HepG2 (cell line): ENCODE measurements around the gene MRPL20. TPM values are rescaled to one million over a fixed set of nuclear protein-coding genes. Genes with fewer than 3 reads are reported as not detected.

Source experiments
- ETV6 ChIP-seq: sonication (generic); formaldehyde crosslinking; conservative IDR thresholded peaks from 2 replicates; pipeline ENCODE4 v1.4.0; 2020; ENCODE audit warnings: missing genetic modification reagents
- FOXK2 ChIP-seq: fragments of 450-650 bp; IDR thresholded peaks from 2 replicates; pipeline ENCODE4 v1.6.1; 2016
- HMGA1 ChIP-seq: sonication (generic); formaldehyde crosslinking; conservative IDR thresholded peaks from 2 replicates; pipeline ENCODE4 v1.4.0; 2020; ENCODE audit warnings: missing genetic modification reagents
- KDM1A ChIP-seq: IDR thresholded peaks from 2 replicates; pipeline ENCODE4 v1.6.1; 2016; ENCODE audit warnings: missing compliant biosample characterization
- NCOA5 ChIP-seq: sonication (generic); formaldehyde crosslinking; IDR thresholded peaks from 2 replicates; pipeline ENCODE4 v1.4.0; 2020; ENCODE audit warnings: missing genetic modification reagents
- SIX4 ChIP-seq: sonication (generic); formaldehyde crosslinking; IDR thresholded peaks from 2 replicates; pipeline ENCODE4 v1.4.0; 2020; ENCODE audit warnings: missing genetic modification reagents
- UBTF ChIP-seq: sonication (generic); formaldehyde crosslinking; IDR thresholded peaks from 2 replicates; pipeline ENCODE4 v1.4.0; 2020; ENCODE audit warnings: mild to moderate bottlenecking, missing genetic modification reagents
- ZFP41 ChIP-seq: sonication (generic); formaldehyde crosslinking; IDR thresholded peaks from 2 replicates; pipeline ENCODE4 v1.4.0; 2020; ENCODE audit warnings: mild to moderate bottlenecking, missing genetic modification reagents, borderline replicate concordance
- ZNF275 ChIP-seq: sonication (generic); formaldehyde crosslinking; IDR thresholded peaks from 2 replicates; pipeline ENCODE4 v1.8.0; 2022; ENCODE audit warnings: missing genetic modification reagents, mild to moderate bottlenecking, inconsistent platforms, borderline replicate concordance
- ZNF318 ChIP-seq: sonication (generic); formaldehyde crosslinking; IDR thresholded peaks from 2 replicates; pipeline ENCODE4 v1.4.0; 2020; ENCODE audit warnings: mild to moderate bottlenecking, missing genetic modification reagents
- ZNF883 ChIP-seq: sonication (generic); formaldehyde crosslinking; IDR thresholded peaks from 2 replicates; pipeline ENCODE4 v1.5.1; 2020; ENCODE audit warnings: mild to moderate bottlenecking, missing genetic modification reagents; ENCODE audit errors: not compliant biosample characterization
- polyA plus RNA-seq, 8 experiments: library from polyadenylated mRNA; depleted of rRNA in 3 of 8; stranded (reverse) in 7 of 8; unstranded in 1 of 8; fragments of >200 nt; fragmentation: Illumina TruSeq in 4 of 8; extraction: Trizol in 4 of 8; gene quantifications; 2 replicates each; pipeline versions ENCODE4 v1.2.1 to v1.2.3, GENCODE V29; 2011 to 2016; ENCODE audit warnings: low read depth in 4 of 8, missing spikeins in 1 of 8, mixed read lengths in 1 of 8; ENCODE audit not compliant: insufficient read depth in 1 of 8
- total RNA-seq, 5 experiments: library from RNA; depleted of rRNA; stranded (reverse); fragments of >200 nt; fragmentation: Illumina TruSeq; extraction: Trizol; gene quantifications; 2 replicates each; pipeline ENCODE4 v1.2.3, GENCODE V29; 2016; ENCODE audit warnings: low read depth in 1 of 5

Gene MRPL20
- total and polyA plus RNA-seq, 2 of the 13 experiments (the other 11 are each of a cell fraction or from before 2014, with no cell fraction given): 59.2 to 127 TPM

GRCh38 chr1:1432951-1433803 lies 26.1 kb upstream of the MRPL20 start (continued):
- TF ChIP-seq ETV6 (peak; percentile 76; the same call in 1 of the 2 replicates), UBTF (CRISPR knock-in tag) (peak; percentile 97), HMGA1 (CRISPR knock-in tag) (no peak), NCOA5 (CRISPR knock-in tag) (no peak), ZNF883 (CRISPR knock-in tag) (peak; percentile 72), SIX4 (CRISPR knock-in tag) (peak; percentile 37; the same call in 1 of the 2 replicates), KDM1A (CRISPR knock-in tag) (no peak; the same call in 1 of the 2 replicates), ZNF318 (CRISPR knock-in tag) (peak; percentile 16; the same call in 1 of the 2 replicates), ZNF275 (peak; percentile 14; the same call in 1 of the 2 replicates), FOXK2 (peak; percentile 55), ZFP41 (no peak)
